MM.1S (cell line): Measurements from ENCODE around the gene EFR3B.

ENCODE experiments used
- DNase-seq: peaks from one replicate; pipeline ENCODE4 v3.0.0-alpha.2; 2015
- H2AFZ ChIP-seq: fragments of 300-600 bp; sonication (generic); 2 replicates; pipeline ENCODE4 v1.6.0; 2016; ENCODE audit warnings: antibody characterized with exemption, low read length
- H3F3A ChIP-seq: fragments of 300-600 bp; sonication (generic); 2 replicates; pipeline ENCODE4 v1.6.1; 2016; ENCODE audit warnings: mild to moderate bottlenecking, antibody characterized with exemption, low read length, moderate library complexity, mixed read lengths; ENCODE audit not compliant: insufficient read depth
- H3K27ac ChIP-seq: fragments of 300-600 bp; sonication (generic); 2 replicates; pipeline ENCODE4 v1.5.1; 2016; ENCODE audit warnings: mild to moderate bottlenecking, low read length
- H3K27me3 ChIP-seq: fragments of 300-600 bp; sonication (generic); replicated peaks from 2 replicates; pipeline ENCODE4 v1.6.0; 2016; ENCODE audit warnings: low read length; ENCODE audit not compliant: insufficient read depth
- H3K36me3 ChIP-seq: fragments of 300-600 bp; sonication (generic); replicated peaks from 2 replicates; pipeline ENCODE4 v1.6.1; 2016; ENCODE audit warnings: mild to moderate bottlenecking, low read length, mixed read lengths; ENCODE audit not compliant: insufficient read depth
- H3K4me1 ChIP-seq: fragments of 300-600 bp; sonication (generic); 2 replicates; pipeline ENCODE4 v1.6.1; 2016; ENCODE audit warnings: low read length, mixed read lengths
- H3K4me2 ChIP-seq: fragments of 300-600 bp; sonication (generic); 2 replicates; pipeline ENCODE4 v1.6.0; 2016; ENCODE audit warnings: low read depth, low read length
- H3K4me3 ChIP-seq: fragments of 300-600 bp; sonication (generic); 2 replicates; pipeline ENCODE4 v1.5.1; 2016; ENCODE audit warnings: low read length, mixed read lengths
- H3K79me2 ChIP-seq: fragments of 300-600 bp; sonication (generic); 2 replicates; pipeline ENCODE4 v1.6.1; 2016; ENCODE audit warnings: mixed run types, low read length, mixed read lengths
- H3K9ac ChIP-seq: fragments of 300-600 bp; sonication (generic); 2 replicates; pipeline ENCODE4 v1.6.1; 2016; ENCODE audit warnings: low read length, mixed read lengths
- H3K9me2 ChIP-seq: fragments of 300-600 bp; sonication (generic); replicated peaks from 2 replicates; pipeline ENCODE4 v1.6.1; 2016; ENCODE audit warnings: mild to moderate bottlenecking, low read length, mixed read lengths; ENCODE audit not compliant: insufficient read depth
- H3K9me3 ChIP-seq: fragments of 300-600 bp; sonication (generic); replicated peaks from 2 replicates; pipeline ENCODE4 v1.6.1; 2016; ENCODE audit warnings: mild to moderate bottlenecking, low read length, mixed read lengths; ENCODE audit not compliant: insufficient read depth
- H4K20me1 ChIP-seq: fragments of 300-600 bp; sonication (generic); 2 replicates; pipeline ENCODE4 v1.6.1; 2016; ENCODE audit warnings: mild to moderate bottlenecking, low read length, moderate library complexity, mixed read lengths; ENCODE audit not compliant: insufficient read depth
- CTCF ChIP-seq: fragments of 300-600 bp; sonication (generic); IDR thresholded peaks from 2 replicates; pipeline ENCODE4 v1.5.1; 2016; ENCODE audit warnings: antibody characterized with exemption, low read length, mixed read lengths
- EZH2 ChIP-seq: fragments of 300-600 bp; sonication (generic); optimal IDR thresholded peaks from 2 replicates; pipeline ENCODE3; 2017; ENCODE audit warnings: low read depth, mild to moderate bottlenecking, antibody characterized with exemption, low read length, mixed read lengths
- EZH2phosphoT487 ChIP-seq: fragments of 300-600 bp; sonication (generic); IDR thresholded peaks from 2 replicates; pipeline ENCODE4 v1.6.1; 2018; ENCODE audit warnings: antibody characterized with exemption, low read length

The EFR3B gene

DNA sequence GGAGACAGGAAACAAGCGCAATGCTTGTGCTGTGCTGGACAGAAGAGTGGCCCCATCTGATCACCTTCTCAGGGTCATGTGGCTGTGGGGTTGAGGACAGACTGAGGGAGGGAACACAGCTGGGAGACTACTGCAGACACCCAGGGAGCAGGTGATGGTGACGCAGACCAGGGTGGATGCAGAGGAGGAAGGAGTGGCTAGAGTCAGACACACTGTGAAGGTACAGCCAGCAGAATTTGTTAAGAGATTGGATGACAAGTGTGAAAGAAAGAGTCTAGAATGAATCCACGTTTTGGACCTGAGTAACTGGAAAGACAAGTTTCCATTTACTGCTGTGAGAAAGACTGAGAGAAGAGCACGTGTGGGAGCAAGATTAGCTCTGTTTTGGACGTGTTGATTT is 142.4 kb downstream of the EFR3B start:
- no peak overlapping the region for H3K4me2 ChIP-seq
- H3K27me3 ChIP-seq, result no peaks in the 10 kb centered on the region
- H3K36me3 ChIP-seq, result no peaks in the 10 kb centered on the region
- no peak for DNase-seq
- no peak overlapping the region for H3K27ac ChIP-seq
- no peak for TF ChIP-seq EZH2
- H3F3A ChIP-seq, result no peaks in the 10 kb centered on the region
- no peaks in the 10 kb centered on the region for H3K79me2 ChIP-seq
- no peaks in the 10 kb centered on the region for H3K9me2 ChIP-seq
- no peak overlapping the region for H3K4me3 ChIP-seq
- H3K9me3 ChIP-seq, result no peaks in the 10 kb centered on the region
- no peak overlapping the region for H3K9ac ChIP-seq
- H4K20me1 ChIP-seq, result no peaks in the 10 kb centered on the region
- H3K4me1 ChIP-seq, result no peaks in the 10 kb centered on the region
- no peak overlapping the region for H2AFZ ChIP-seq

GRCh38 chr2:25187729-25188350 is 146.0 kb downstream of the EFR3B start:
- no peak overlapping the region for H3K27ac ChIP-seq
- no peaks in the 10 kb centered on the region for H3K27me3 ChIP-seq
- H3F3A ChIP-seq, result no peaks in the 10 kb centered on the region
- H3K79me2 ChIP-seq, result no peaks in the 10 kb centered on the region
- no peak overlapping the region for H2AFZ ChIP-seq
- no peaks in the 10 kb centered on the region for H3K9me3 ChIP-seq
- H3K36me3 ChIP-seq, result no peaks in the 10 kb centered on the region
- no peak overlapping the region for H3K4me2 ChIP-seq
- H3K4me1 ChIP-seq, result no peaks in the 10 kb centered on the region
- TF ChIP-seq CTCF, result no peak
- TF ChIP-seq EZH2phosphoT487, result no peak
- TF ChIP-seq EZH2, result no peak
- H4K20me1 ChIP-seq, result no peaks in the 10 kb centered on the region
- no peak overlapping the region for H3K9ac ChIP-seq
- H3K4me3 ChIP-seq, result no peak overlapping the region
- no peaks in the 10 kb centered on the region for H3K9me2 ChIP-seq
- DNase-seq, result no peak

GRCh38 chr2:25188405-25188804 is 146.5 kb downstream of the EFR3B start:
- no peak overlapping the region for H3K9ac ChIP-seq
- H3K9me3 ChIP-seq, result no peaks in the 10 kb centered on the region
- no peak overlapping the region for H3K4me3 ChIP-seq
- no peaks in the 10 kb centered on the region for H3K36me3 ChIP-seq
- H3K4me1 ChIP-seq, result no peaks in the 10 kb centered on the region
- H2AFZ ChIP-seq, result no peak overlapping the region
- H3F3A ChIP-seq, result no peaks in the 10 kb centered on the region
- H3K9me2 ChIP-seq, result no peaks in the 10 kb centered on the region
- TF ChIP-seq EZH2 (no peak), CTCF (no peak), EZH2phosphoT487 (no peak)
- no peak overlapping the region for H3K4me2 ChIP-seq
- H3K27ac ChIP-seq, result no peak overlapping the region
- DNase-seq, result no peak
- H3K27me3 ChIP-seq, result no peaks in the 10 kb centered on the region
- H3K79me2 ChIP-seq, result no peaks in the 10 kb centered on the region
- H4K20me1 ChIP-seq, result no peaks in the 10 kb centered on the region

DNA sequence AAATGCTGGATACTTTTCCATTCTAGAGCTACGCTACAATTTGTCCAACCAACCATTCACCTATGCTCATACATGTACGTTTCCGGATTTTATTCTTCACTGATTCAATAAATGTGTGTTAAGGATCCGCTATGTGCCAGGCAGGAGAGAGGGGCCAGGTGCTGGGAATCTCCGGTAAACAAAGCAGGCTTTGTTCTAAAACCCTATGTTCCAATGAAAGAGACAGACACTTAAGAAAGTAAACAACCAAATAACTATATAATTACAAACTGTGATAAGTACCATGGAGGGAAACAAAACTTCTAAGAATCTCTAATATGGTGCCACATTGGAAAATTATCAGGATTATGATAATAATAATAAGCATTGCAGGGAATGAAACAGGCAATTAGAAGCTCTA is 148.7 kb downstream of the EFR3B start:
- TF ChIP-seq CTCF, result no peak
- TF ChIP-seq EZH2, result no peak
- H2AFZ ChIP-seq, result no peak overlapping the region
- H3K27me3 ChIP-seq, result no peaks in the 10 kb centered on the region
- H3K9me3 ChIP-seq, result no peaks in the 10 kb centered on the region
- H3K79me2 ChIP-seq, result no peaks in the 10 kb centered on the region
- H3K27ac ChIP-seq, result no peak overlapping the region
- H3K4me1 ChIP-seq, result no peaks in the 10 kb centered on the region
- no peaks in the 10 kb centered on the region for H3K36me3 ChIP-seq
- no peaks in the 10 kb centered on the region for H3K9me2 ChIP-seq
- no peak overlapping the region for H3K4me2 ChIP-seq
- H3K9ac ChIP-seq, result no peak overlapping the region
- H3K4me3 ChIP-seq, result no peak overlapping the region
- no peak for DNase-seq
- H3F3A ChIP-seq, result no peaks in the 10 kb centered on the region
- no peaks in the 10 kb centered on the region for H4K20me1 ChIP-seq
